Chondrocyte (in vitro differentiated cells): ENCODE results near the gene RGMA. TPM values are rescaled to one million over a fixed set of nuclear protein-coding genes. Genes with fewer than 3 reads are reported as not detected.

ENCODE experiments used
- DNase-seq: peaks from one replicate; pipeline ENCODE4 v3.0.0; 2021; ENCODE audit warnings: mixed read lengths, low spot score
- H3K27ac Mint-ChIP-seq: one replicate; pipeline ENCODE4 v1.8.0; 2021; ENCODE audit warnings: mild to moderate bottlenecking, moderate library complexity, mixed read lengths; ENCODE audit not compliant: unreplicated experiment
- H3K27me3 Mint-ChIP-seq: 2 replicates; pipeline ENCODE4 v1.8.0; 2021; ENCODE audit warnings: low read depth, mixed read lengths
- H3K36me3 Mint-ChIP-seq: 2 replicates; pipeline ENCODE4 v1.8.0; 2021; ENCODE audit warnings: low read depth, mixed read lengths
- H3K4me1 Mint-ChIP-seq: 2 replicates; pipeline ENCODE4 v1.8.0; 2021; ENCODE audit warnings: low read depth, mild to moderate bottlenecking, mixed read lengths
- H3K4me3 Mint-ChIP-seq: one replicate; pipeline ENCODE4 v1.8.0; 2021; ENCODE audit warnings: mild to moderate bottlenecking, moderate library complexity, mixed read lengths; ENCODE audit not compliant: unreplicated experiment
- H3K9me3 Mint-ChIP-seq: 2 replicates; pipeline ENCODE4 v1.8.0; 2021; ENCODE audit warnings: low read depth, mixed read lengths
- total RNA-seq: library from RNA; stranded (reverse); gene quantifications from 3 replicates; pipeline ENCODE4 v1.2.1, GENCODE V29; 2021
- TF ChIP-seq, protein P1 (sequence below): fragments of 200-600 bp; sonication (generic); IDR thresholded peaks from 2 replicates; pipeline ENCODE4 v1.5.0; 2021; ENCODE audit warnings: antibody characterized with exemption, mild to moderate bottlenecking, moderate library complexity

The RGMA gene
- total RNA-seq, 1 donor from 2014 or later: 13.0 TPM

GRCh38 chr15:93121973-93122910 lies 33.2 kb upstream of the RGMA start:
- peaks cover 6% of the 10 kb centered on the region for H3K27me3 Mint-ChIP-seq
- no peaks in the 10 kb centered on the region for H3K9me3 Mint-ChIP-seq
- H3K4me1 Mint-ChIP-seq: peaks cover 15% of the 10 kb centered on the region
- H3K27ac Mint-ChIP-seq: no peak overlapping the region
- H3K4me3 Mint-ChIP-seq: no peak overlapping the region
- DNase-seq: no peak
- peaks cover 2% of the 10 kb centered on the region for H3K36me3 Mint-ChIP-seq
- TF ChIP-seq, protein P1, sequence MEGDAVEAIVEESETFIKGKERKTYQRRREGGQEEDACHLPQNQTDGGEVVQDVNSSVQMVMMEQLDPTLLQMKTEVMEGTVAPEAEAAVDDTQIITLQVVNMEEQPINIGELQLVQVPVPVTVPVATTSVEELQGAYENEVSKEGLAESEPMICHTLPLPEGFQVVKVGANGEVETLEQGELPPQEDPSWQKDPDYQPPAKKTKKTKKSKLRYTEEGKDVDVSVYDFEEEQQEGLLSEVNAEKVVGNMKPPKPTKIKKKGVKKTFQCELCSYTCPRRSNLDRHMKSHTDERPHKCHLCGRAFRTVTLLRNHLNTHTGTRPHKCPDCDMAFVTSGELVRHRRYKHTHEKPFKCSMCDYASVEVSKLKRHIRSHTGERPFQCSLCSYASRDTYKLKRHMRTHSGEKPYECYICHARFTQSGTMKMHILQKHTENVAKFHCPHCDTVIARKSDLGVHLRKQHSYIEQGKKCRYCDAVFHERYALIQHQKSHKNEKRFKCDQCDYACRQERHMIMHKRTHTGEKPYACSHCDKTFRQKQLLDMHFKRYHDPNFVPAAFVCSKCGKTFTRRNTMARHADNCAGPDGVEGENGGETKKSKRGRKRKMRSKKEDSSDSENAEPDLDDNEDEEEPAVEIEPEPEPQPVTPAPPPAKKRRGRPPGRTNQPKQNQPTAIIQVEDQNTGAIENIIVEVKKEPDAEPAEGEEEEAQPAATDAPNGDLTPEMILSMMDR: no peak

DNA sequence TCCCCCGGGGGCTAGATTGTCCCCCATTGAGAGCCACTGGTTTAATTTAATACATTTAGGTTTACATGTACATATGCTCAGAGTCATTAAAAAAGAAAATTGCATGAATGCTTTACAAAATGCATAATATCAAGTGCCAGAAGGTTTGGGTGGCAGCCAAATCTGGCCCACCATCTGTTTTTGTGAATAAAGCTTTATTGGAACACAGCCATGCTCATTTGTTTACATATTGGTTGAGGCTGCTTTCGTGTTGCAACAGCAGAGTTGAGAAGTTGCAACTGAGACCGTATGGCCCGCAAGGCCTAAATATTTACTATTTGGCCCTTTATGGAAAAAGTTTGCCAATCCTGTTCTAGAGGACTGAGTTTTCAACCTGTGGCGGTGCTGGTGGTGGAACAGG lies 32.1 kb upstream of the RGMA start:
- Mint-ChIP-seq H3K27ac (no peak overlapping the region), H3K36me3 (peaks cover 2% of the 10 kb centered on the region), H3K9me3 (no peaks in the 10 kb centered on the region), H3K27me3 (peaks cover 15% of the 10 kb centered on the region), H3K4me1 (peaks cover 3% of the 10 kb centered on the region), H3K4me3 (no peak overlapping the region)
- DNase-seq: no peak
- TF ChIP-seq, protein P1: no peak

DNA sequence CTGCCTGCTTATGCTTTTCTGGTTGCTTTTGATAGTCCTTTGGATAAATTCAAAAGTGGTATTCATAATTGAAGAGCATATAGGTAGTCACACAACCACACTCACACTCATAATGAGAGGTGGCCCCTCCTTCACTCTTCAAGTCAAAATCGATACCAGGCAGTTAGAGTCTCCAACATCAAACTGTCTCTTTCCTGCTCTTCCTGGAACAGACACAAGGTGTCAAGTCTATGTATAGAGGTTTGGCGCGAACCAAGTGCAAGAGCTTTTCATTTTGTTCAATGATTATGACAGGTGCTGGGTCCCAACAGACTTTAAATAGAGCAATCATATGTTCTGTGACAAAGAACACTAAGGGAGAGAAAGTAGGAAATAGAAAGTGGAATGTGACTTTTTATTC lies 29.9 kb upstream of the RGMA start:
- TF ChIP-seq, protein P1: no peak
- Mint-ChIP-seq H3K27ac (no peak overlapping the region), H3K9me3 (no peaks in the 10 kb centered on the region), H3K4me1 (no peaks in the 10 kb centered on the region), H3K36me3 (peaks cover 2% of the 10 kb centered on the region), H3K27me3 (peaks cover 24% of the 10 kb centered on the region), H3K4me3 (no peak overlapping the region)
- no peak for DNase-seq

DNA sequence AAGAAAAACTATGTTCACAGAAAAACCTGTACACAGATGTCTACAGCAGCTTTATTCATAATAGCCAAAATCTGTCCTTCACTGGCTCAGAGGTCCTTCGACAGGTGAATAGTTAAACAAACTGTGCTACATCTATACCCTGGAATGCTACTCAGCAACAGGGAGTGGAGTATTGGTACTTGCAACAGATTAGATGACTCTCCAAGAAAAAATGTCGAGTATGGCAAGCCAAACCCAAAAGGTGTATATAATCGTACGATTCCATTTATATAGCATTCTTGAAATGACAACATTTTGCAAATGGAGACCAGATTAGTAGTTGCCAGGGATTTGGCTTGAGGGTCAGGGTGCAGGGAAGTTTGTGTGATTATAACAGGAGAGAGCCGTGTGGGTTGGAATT lies 22.4 kb upstream of the RGMA start:
- H3K27ac Mint-ChIP-seq: no peak overlapping the region
- H3K9me3 Mint-ChIP-seq: no peaks in the 10 kb centered on the region
- peaks cover 41% of the 10 kb centered on the region for H3K27me3 Mint-ChIP-seq
- TF ChIP-seq, protein P1: no peak
- peaks cover 3% of the 10 kb centered on the region for H3K36me3 Mint-ChIP-seq
- no peak for DNase-seq
- H3K4me1 Mint-ChIP-seq: peaks cover 7% of the 10 kb centered on the region
- H3K4me3 Mint-ChIP-seq: no peak overlapping the region

DNA sequence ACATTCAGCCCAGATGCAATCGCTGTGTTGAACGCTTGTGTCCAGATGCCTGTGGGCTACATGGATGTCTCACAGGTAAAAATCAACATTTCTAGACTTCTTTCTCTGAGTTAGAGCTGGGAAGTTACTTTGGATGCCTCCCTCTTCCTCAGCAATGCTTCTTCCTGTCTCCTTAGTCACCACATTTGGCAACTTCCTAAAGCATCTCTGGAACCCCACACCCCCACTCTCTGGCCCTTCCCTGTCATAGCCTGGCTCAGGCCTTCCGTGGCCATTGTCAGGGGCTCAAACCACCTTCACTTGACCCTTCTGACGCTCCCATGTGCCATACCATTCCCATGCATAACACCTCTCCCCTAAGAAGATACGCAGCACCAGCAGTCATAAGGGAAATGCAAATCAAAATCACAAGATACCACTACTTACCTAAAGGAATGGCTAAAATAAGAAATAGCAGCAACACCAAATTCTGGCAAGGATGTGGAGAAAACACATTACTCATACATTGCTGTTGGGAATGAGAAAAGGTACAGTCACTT lies 21.6 kb upstream of the RGMA start:
- Mint-ChIP-seq H3K4me1 (peaks cover 7% of the 10 kb centered on the region), H3K36me3 (peaks cover 3% of the 10 kb centered on the region), H3K27me3 (peaks cover 35% of the 10 kb centered on the region), H3K4me3 (no peak overlapping the region), H3K27ac (no peak overlapping the region), H3K9me3 (no peaks in the 10 kb centered on the region)
- no peak for DNase-seq
- TF ChIP-seq, protein P1: no peak
